Trophoblast cell (in vitro differentiated cells and primary cell): Measurements from ENCODE around the gene PRICKLE1.

Experiments
- DNase-seq, 2 donors: peaks; one replicate each; pipeline ENCODE4 v3.0.0-alpha.2; 2016
- H2AFZ ChIP-seq: 2 replicates; pipeline ENCODE4 v1.6.1; 2013; ENCODE audit warnings: low read length, moderate library complexity, mild to moderate bottlenecking; ENCODE audit not compliant: insufficient read depth, poor library complexity
- H2AK5ac ChIP-seq: 2 replicates; pipeline ENCODE4 v1.6.1; 2013; ENCODE audit warnings: mild to moderate bottlenecking, low read length
- H2BK120ac ChIP-seq: 2 replicates; pipeline ENCODE4 v1.6.1; 2013; ENCODE audit warnings: low read length, mild to moderate bottlenecking, moderate library complexity; ENCODE audit not compliant: insufficient read depth, poor library complexity
- H2BK12ac ChIP-seq: 2 replicates; pipeline ENCODE4 v1.6.1; 2013; ENCODE audit warnings: mild to moderate bottlenecking, low read length, moderate library complexity
- H2BK5ac ChIP-seq: 2 replicates; pipeline ENCODE4 v1.6.1; 2013; ENCODE audit warnings: low read length, low read depth, moderate library complexity, mild to moderate bottlenecking; ENCODE audit not compliant: poor library complexity
- H3K14ac ChIP-seq: 2 replicates; pipeline ENCODE4 v1.6.1; 2013; ENCODE audit warnings: mild to moderate bottlenecking, low read length
- H3K18ac ChIP-seq: 2 replicates; pipeline ENCODE4 v1.6.1; 2013; ENCODE audit warnings: mild to moderate bottlenecking, low read length
- H3K23ac ChIP-seq: 2 replicates; pipeline ENCODE4 v1.6.1; 2013; ENCODE audit warnings: low read length
- H3K27ac ChIP-seq: 2 replicates; pipeline ENCODE4 v1.5.1; 2013; ENCODE audit warnings: low read depth, mild to moderate bottlenecking, inconsistent platforms, low read length, moderate library complexity
- H3K27me3 ChIP-seq: 2 replicates; pipeline ENCODE4 v1.6.1; 2013; ENCODE audit warnings: inconsistent platforms, mild to moderate bottlenecking, low read length, moderate library complexity; ENCODE audit not compliant: insufficient read depth
- H3K36me3 ChIP-seq, 2 experiments: 1 replicate in 1 of 2; 2 replicates in 1 of 2; pipeline ENCODE4 v1.6.1; 2013; ENCODE audit warnings: low read length in 2 of 2, mild to moderate bottlenecking in 2 of 2, moderate library complexity in 1 of 2; ENCODE audit not compliant: insufficient read depth in 2 of 2, control insufficient read depth in 1 of 2
- H3K4ac ChIP-seq: 2 replicates; pipeline ENCODE4 v1.6.1; 2013; ENCODE audit warnings: low read depth, mild to moderate bottlenecking, low read length, moderate library complexity
- H3K4me1 ChIP-seq, 2 experiments: 1 replicate in 1 of 2; 2 replicates in 1 of 2; pipeline ENCODE4 v1.6.1; 2013; ENCODE audit warnings: low read length in 2 of 2, mild to moderate bottlenecking in 2 of 2, moderate library complexity in 1 of 2; ENCODE audit not compliant: insufficient read depth in 2 of 2, control insufficient read depth in 1 of 2
- H3K4me2 ChIP-seq: 2 replicates; pipeline ENCODE4 v1.6.1; 2013; ENCODE audit warnings: inconsistent platforms, mild to moderate bottlenecking, low read length, moderate library complexity
- H3K4me3 ChIP-seq: 2 replicates; pipeline ENCODE4 v1.5.1; 2013; ENCODE audit warnings: mild to moderate bottlenecking, low read depth, low read length, inconsistent platforms
- H3K79me1 ChIP-seq: one replicate; pipeline ENCODE4 v1.6.1; 2013; ENCODE audit warnings: low read length
- H3K79me2 ChIP-seq: 2 replicates; pipeline ENCODE4 v1.6.1; 2013; ENCODE audit warnings: low read length, mild to moderate bottlenecking; ENCODE audit not compliant: control insufficient read depth, insufficient read depth, poor library complexity
- H3K9ac ChIP-seq: 2 replicates; pipeline ENCODE4 v1.6.1; 2013; ENCODE audit warnings: mild to moderate bottlenecking, low read length
- H3K9me3 ChIP-seq: 2 replicates; pipeline ENCODE4 v1.6.1; 2013; ENCODE audit warnings: low read depth, mild to moderate bottlenecking, control low read depth, inconsistent platforms, low read length; ENCODE audit not compliant: insufficient read depth
- H4K12ac ChIP-seq: 2 replicates; pipeline ENCODE4 v1.6.1; 2013; ENCODE audit warnings: low read depth, mild to moderate bottlenecking, low read length, moderate library complexity
- H4K8ac ChIP-seq: 2 replicates; pipeline ENCODE4 v1.6.1; 2013; ENCODE audit warnings: low read depth, mild to moderate bottlenecking, low read length, moderate library complexity
- H4K91ac ChIP-seq: one replicate; pipeline ENCODE4 v1.6.1; 2013; ENCODE audit warnings: low read depth, mild to moderate bottlenecking, low read length, moderate library complexity
- WGBS: extraction: QIAGEN DNeasy Blood & Tissue Kit; methylation state at CpG from one replicate; pipeline ENCODE4 v1.1.7; 2013; ENCODE audit warnings: missing lambda C conversion rate; ENCODE audit not compliant: insufficient read length, insufficient coverage; ENCODE audit errors: extremely low coverage; 5-methylcytosine and 5-hydroxymethylcytosine counted together

PRICKLE1 gene

DNA sequence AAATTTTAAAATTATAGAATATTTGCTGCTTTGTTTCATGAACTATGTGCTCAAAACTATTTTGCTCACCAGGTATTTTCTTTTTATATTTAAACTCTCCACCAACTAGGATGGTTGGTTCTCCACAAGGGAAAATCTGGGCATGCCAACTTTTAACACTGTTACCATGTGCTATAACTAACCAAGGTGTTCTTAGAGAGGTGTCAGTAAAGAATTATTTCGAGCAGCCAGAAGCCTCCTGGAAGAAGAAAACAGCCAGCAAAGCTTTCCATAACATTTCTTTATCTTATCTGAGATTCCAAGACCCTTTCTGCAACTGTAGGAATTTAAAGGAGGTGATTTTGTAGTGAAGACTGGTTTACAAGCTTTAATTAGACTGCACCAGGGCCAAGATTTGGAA, 97.3 kb downstream of the PRICKLE1 start:
- H3K4me2 ChIP-seq: no peak overlapping the region
- no peak overlapping the region for H2AFZ ChIP-seq
- no peak overlapping the region for H3K23ac ChIP-seq
- H3K14ac ChIP-seq: no peak overlapping the region
- no peak overlapping the region for H3K4me3 ChIP-seq
- no peak overlapping the region for H2BK12ac ChIP-seq
- DNase-seq: no peak
- H3K36me3 ChIP-seq: no peaks in the 10 kb centered on the region
- H2BK5ac ChIP-seq: no peak overlapping the region
- no peaks in the 10 kb centered on the region for H3K79me2 ChIP-seq
- H2BK120ac ChIP-seq: no peak overlapping the region
- H4K91ac ChIP-seq: no peak overlapping the region
- no CpG with 5 or more reads among the region's 1 CpG for WGBS
- no peak overlapping the region for H4K8ac ChIP-seq
- no peaks in the 10 kb centered on the region for H3K4me1 ChIP-seq
- H3K4ac ChIP-seq: no peak overlapping the region
- H3K79me1 ChIP-seq: no peaks in the 10 kb centered on the region
- no peaks in the 10 kb centered on the region for H3K9me3 ChIP-seq
- no peak overlapping the region for H3K27ac ChIP-seq
- no peak overlapping the region for H4K12ac ChIP-seq
- H3K18ac ChIP-seq: no peak overlapping the region
- H3K27me3 ChIP-seq: no peaks in the 10 kb centered on the region
- no peak overlapping the region for H3K9ac ChIP-seq
- H2AK5ac ChIP-seq: no peak overlapping the region

DNA sequence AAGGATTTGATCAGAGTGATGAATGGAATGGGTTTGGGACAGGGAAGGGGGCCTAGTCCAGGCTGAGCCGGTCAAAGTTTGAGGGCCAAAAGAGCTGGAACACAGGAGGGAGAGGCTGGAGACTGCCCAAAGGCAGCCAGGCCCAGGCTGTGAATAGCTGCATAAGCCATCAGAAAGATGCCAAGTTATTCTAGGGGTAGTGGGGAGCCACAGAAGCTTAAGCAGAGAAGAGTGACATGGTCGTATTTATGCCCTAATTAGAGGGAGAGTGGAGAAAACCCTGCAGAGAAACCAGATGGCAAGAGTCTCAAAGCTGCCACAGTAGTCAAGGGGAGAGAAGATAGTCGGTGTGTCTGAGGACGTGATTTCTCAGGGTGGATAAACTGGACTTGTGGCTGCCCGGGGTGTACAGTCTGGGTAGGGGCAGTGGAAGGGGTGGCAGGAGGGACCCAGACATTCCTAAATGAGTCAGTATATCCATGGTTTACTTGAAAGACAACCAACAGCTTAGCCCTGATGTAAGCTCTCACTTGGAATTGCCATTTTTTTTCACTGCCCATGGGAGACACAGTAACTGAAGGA, 99.2 kb downstream of the PRICKLE1 start:
- Histone ChIP-seq H3K27me3 (peaks cover 4% of the 10 kb centered on the region), H4K8ac (no peak overlapping the region), H3K23ac (no peak overlapping the region), H3K27ac (no peak overlapping the region), H2BK120ac (no peak overlapping the region), H3K79me1 (no peaks in the 10 kb centered on the region), H3K4ac (no peak overlapping the region), H4K12ac (no peak overlapping the region), H3K79me2 (no peaks in the 10 kb centered on the region), H2BK12ac (no peak overlapping the region), H3K9me3 (no peaks in the 10 kb centered on the region), H2AFZ (no peak overlapping the region), H3K4me1 (no peaks in the 10 kb centered on the region), H3K14ac (no peak overlapping the region), H3K18ac (no peak overlapping the region), H3K9ac (no peak overlapping the region), H3K36me3 (no peaks in the 10 kb centered on the region), H3K4me3 (no peak overlapping the region), H2BK5ac (no peak overlapping the region), H3K4me2 (no peak overlapping the region), H2AK5ac (no peak overlapping the region), H4K91ac (no peak overlapping the region)
- no peak for DNase-seq
- WGBS: no CpG with 5 or more reads among the region's 5 CpGs

DNA sequence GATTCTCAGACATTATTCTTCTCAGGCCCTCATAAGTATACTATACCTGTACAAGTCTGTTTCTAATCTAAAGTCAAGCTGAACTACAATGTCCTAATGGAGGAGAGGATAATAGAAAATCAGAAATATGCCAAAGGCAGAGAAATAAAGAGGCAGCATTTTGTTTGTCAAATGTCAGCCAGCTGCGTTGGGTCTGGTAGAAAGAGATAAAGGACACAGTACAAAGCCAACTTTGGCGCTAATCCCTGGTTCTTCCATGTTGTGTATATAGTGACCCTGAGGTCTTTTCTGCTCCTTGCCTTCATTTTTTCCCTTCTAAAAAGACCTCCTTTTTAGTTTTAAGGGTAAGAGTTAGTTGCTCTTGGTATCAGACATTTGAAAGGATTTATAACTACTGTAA, 103.1 kb downstream of the PRICKLE1 start:
- Histone ChIP-seq H2AFZ (no peak overlapping the region), H4K12ac (no peak overlapping the region), H3K9ac (no peak overlapping the region), H2BK5ac (no peak overlapping the region), H3K36me3 (no peaks in the 10 kb centered on the region), H2BK120ac (no peak overlapping the region), H3K14ac (no peak overlapping the region), H3K27ac (no peak overlapping the region), H3K18ac (no peak overlapping the region), H3K79me1 (peaks cover 8% of the 10 kb centered on the region), H3K23ac (no peak overlapping the region), H3K4me2 (no peak overlapping the region), H2AK5ac (no peak overlapping the region), H3K4ac (no peak overlapping the region), H3K79me2 (peaks cover 8% of the 10 kb centered on the region), H3K9me3 (no peaks in the 10 kb centered on the region), H4K8ac (no peak overlapping the region), H3K27me3 (peaks cover 10% of the 10 kb centered on the region), H2BK12ac (no peak overlapping the region), H3K4me3 (no peak overlapping the region), H3K4me1 (peaks cover 0 to 3% of the 10 kb centered on the region in 2 experiments), H4K91ac (no peak overlapping the region)
- no CpG with 5 or more reads among the region's 2 CpGs for WGBS
- DNase-seq: no peak

DNA sequence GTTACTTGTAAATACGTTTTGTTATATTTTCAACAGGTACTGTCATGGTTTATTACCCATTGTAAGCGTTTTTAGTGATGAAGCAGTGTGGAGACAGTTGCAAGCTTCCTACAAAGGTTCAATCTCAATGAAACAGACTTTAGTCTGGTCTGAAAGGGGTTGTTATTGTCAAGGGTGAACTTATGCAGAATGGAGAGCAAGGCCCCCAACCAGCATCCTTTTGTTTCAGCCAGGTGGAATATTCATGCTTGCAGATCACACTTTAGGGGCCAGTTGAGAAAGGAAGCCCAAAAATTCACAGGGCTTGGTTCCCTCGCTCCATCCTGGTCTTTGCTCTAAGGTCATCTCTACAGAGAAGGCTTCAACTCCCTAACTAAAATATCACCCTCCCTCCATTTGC, 103.7 kb downstream of the PRICKLE1 start:
- H3K4me2 ChIP-seq: no peak overlapping the region

More for the DNA sequence above, 103.7 kb downstream of the PRICKLE1 start:
- no CpG with 5 or more reads among the region's 3 CpGs for WGBS
- H3K4ac ChIP-seq: no peak overlapping the region
- peaks cover 8% of the 10 kb centered on the region for H3K79me1 ChIP-seq
- no peak for DNase-seq
- no peak overlapping the region for H3K9ac ChIP-seq
- H2BK120ac ChIP-seq: no peak overlapping the region
- H3K27me3 ChIP-seq: peaks cover 10% of the 10 kb centered on the region
- H3K9me3 ChIP-seq: no peaks in the 10 kb centered on the region
- no peak overlapping the region for H4K8ac ChIP-seq
- H2BK12ac ChIP-seq: no peak overlapping the region
- no peak overlapping the region for H2AK5ac ChIP-seq
- no peak overlapping the region for H3K18ac ChIP-seq
- H4K91ac ChIP-seq: no peak overlapping the region
- H3K23ac ChIP-seq: no peak overlapping the region
- H3K36me3 ChIP-seq: no peaks in the 10 kb centered on the region
- peaks cover 8% of the 10 kb centered on the region for H3K79me2 ChIP-seq
- no peak overlapping the region for H3K27ac ChIP-seq
- peaks cover 0 to 3% of the 10 kb centered on the region in 2 experiments for H3K4me1 ChIP-seq
- H3K14ac ChIP-seq: no peak overlapping the region
- H4K12ac ChIP-seq: no peak overlapping the region
- no peak overlapping the region for H3K4me3 ChIP-seq
- H2AFZ ChIP-seq: no peak overlapping the region
- H2BK5ac ChIP-seq: no peak overlapping the region
